Subcutaneous adipose tissue (tissue), 4 donors: ENCODE data around the gene MRAS. TPM values are rescaled to one million over a fixed set of nuclear protein-coding genes. Genes with fewer than 3 reads are reported as not detected.

Experiments
- CTCF ChIP-seq: fragments of 450-650 bp; IDR thresholded peaks from one replicate; pipeline ENCODE4 v1.5.1; 2016; ENCODE audit warnings: low read depth, mild to moderate bottlenecking, control low read depth, antibody characterized with exemption, moderate library complexity
- total RNA-seq, 4 donors: library from RNA; depleted of rRNA; stranded (reverse); fragments of >200 nt; gene quantifications; one replicate each; pipeline ENCODE4 v1.1.0, GENCODE V29; 2016

The MRAS gene
- total RNA-seq, 4 donors from 2014 or later: 121 to 219 (median 148) TPM

GRCh38 chr3:138329984-138330293 is 18.4 kb upstream of the MRAS start:
- no peak for TF ChIP-seq CTCF

GRCh38 chr3:138331143-138331894 is 17.1 kb upstream of the MRAS start:
- TF ChIP-seq CTCF: no peak

- no peak for TF ChIP-seq CTCF
Measured at GRCh38 chr3:138332472-138333073, 15.8 kb upstream of the MRAS start.

GRCh38 chr3:138334608-138335007 is 13.8 kb upstream of the MRAS start:
- no peak for TF ChIP-seq CTCF

- no peak for TF ChIP-seq CTCF
Measured at GRCh38 chr3:138336454-138336999, 11.9 kb upstream of the MRAS start.

- TF ChIP-seq CTCF: no peak
Measured at GRCh38 chr3:138338244-138338643, 10.1 kb upstream of the MRAS start.

GRCh38 chr3:138338811-138339210 is 9.6 kb upstream of the MRAS start:
- TF ChIP-seq CTCF: no peak
